Middle frontal gyrus (tissue), 1 donor: Measurements from ENCODE around the gene HEXIM1.
A peak's percentile ranks its signal among the peaks of the same experiment; 100 is the strongest.

Experiments
- DNase-seq: peaks from one replicate; pipeline ENCODE4 v3.0.0-alpha.2; 2015; ENCODE audit warnings: low spot score; ENCODE audit errors: extremely low spot score

Gene HEXIM1

GRCh38 chr17:45170931-45171337 is 22.7 kb downstream of the HEXIM1 start:
- DNase-seq: no peak

GRCh38 chr17:45171338-45172231 is 23.3 kb downstream of the HEXIM1 start:
- DNase-seq: no peak

- DNase-seq: no peak
Observed at GRCh38 chr17:45172232-45172540, 23.9 kb downstream of the HEXIM1 start.

GRCh38 chr17:45172541-45173286 is 24.4 kb downstream of the HEXIM1 start:
- peak; percentile 74 for DNase-seq

- DNase-seq: no peak
Observed at GRCh38 chr17:45175759-45176115, 27.5 kb downstream of the HEXIM1 start.

- DNase-seq: no peak
Observed at GRCh38 chr17:45177563-45177962, 29.3 kb downstream of the HEXIM1 start.

GRCh38 chr17:45184144-45184543 is 35.9 kb downstream of the HEXIM1 start:
- no peak for DNase-seq

- DNase-seq: no peak
Observed at GRCh38 chr17:45186801-45187354, 38.6 kb downstream of the HEXIM1 start.

- no peak for DNase-seq
Observed at GRCh38 chr17:45189009-45189408, 40.7 kb downstream of the HEXIM1 start.

- DNase-seq: no peak
Observed at GRCh38 chr17:45190503-45191255, 42.4 kb downstream of the HEXIM1 start.

GRCh38 chr17:45195424-45195823 is 47.1 kb downstream of the HEXIM1 start:
- no peak for DNase-seq

GRCh38 chr17:45197108-45197507 is 48.8 kb downstream of the HEXIM1 start:
- no peak for DNase-seq

- DNase-seq: peak; percentile 76
Observed at GRCh38 chr17:45197555-45198334, 49.5 kb downstream of the HEXIM1 start.

GRCh38 chr17:45200701-45201100 is 52.4 kb downstream of the HEXIM1 start:
- DNase-seq: no peak

GRCh38 chr17:45201457-45201856 is 53.2 kb downstream of the HEXIM1 start:
- no peak for DNase-seq
